ENCODE measurements around the gene DHRS13.
A peak's percentile ranks its signal among the peaks of the same experiment; 100 is the strongest.

The DHRS13 gene, protein sequence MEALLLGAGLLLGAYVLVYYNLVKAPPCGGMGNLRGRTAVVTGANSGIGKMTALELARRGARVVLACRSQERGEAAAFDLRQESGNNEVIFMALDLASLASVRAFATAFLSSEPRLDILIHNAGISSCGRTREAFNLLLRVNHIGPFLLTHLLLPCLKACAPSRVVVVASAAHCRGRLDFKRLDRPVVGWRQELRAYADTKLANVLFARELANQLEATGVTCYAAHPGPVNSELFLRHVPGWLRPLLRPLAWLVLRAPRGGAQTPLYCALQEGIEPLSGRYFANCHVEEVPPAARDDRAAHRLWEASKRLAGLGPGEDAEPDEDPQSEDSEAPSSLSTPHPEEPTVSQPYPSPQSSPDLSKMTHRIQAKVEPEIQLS

DNA sequence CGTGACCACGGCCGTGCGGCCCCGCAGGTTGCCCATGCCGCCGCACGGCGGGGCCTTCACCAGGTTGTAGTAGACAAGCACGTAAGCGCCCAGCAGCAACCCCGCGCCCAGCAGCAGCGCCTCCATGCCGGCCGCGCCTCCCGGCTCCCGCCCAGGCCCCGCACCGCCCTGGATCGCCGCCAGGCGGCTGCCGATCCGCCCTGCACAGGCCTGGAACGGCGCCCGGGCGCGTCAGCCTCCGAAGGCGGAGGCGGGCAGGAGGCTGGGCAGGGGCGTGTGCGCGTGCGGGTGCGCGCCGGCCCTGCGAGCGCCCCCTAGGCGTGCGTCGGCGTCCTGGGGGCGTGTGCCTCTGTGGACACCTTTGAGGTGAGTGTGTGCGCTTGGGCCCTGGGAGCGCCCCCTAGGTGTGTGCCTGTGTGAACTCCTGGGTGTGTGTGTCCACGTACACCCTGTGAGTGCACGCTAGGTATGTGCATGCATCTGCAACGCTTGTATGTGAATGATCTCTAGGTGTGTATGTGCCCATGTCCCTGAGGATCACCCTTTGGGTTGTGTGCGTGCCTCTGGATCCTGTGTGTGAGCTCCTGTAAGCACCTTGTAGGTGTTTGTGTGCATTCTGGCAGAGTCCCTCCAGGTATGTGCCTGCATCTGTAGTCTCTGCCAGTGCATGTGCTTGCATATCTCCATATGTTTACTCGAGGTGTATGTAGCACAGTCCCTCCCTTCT is at the start of gene DHRS13:
DHRS13 (minus strand) TSS at position 261 of the 727 bp plus-strand sequence; CDS start at position 126, 135 bp downstream.
- peak; percentile 79 for DNase-seq (ENCODE audit: low read depth)

DNA sequence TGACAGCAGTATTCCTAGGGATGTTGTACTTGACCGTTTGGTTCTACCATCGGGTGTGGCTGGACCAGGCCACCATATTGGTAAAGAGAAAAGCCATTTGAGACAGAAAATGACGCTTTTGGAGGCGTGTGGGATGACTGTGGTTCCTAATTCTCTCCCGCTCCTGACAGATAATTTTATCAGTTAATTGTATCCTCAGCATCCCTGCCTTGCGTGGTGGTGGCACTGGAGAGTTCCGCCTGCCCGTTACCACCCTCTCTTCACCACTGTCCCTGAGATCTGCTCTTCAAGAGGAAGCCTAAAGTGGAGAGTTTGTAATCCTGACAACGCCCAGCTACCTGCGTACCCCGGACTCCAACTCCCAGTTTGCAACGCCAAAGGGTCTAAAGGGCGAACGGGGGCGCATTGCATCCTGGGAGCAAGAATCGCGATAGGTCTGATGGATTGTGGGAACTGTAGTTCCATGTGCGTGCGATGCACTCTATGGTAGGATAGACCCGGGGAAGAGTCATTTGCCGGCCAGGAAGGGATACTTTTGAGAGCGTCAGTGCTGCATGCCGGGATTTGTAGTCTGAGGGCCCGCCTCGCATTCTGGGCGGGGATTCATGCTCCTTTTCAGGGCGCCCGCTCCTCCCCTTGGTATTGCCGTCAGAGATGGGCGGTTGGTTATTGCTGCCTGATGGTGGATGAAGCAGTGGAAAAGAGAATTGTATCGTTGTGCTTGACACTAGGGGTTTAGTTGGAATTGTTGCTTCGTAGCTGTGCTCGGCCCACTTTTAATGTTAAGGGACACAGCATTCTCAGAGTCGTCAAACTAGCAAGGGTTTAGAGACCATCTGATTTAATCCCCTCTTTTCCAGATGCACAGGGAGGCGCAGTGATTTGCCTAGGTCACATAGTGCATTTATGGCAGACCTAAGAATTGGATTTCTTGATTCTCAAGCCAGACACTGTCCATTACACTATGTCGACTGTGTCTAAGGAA is 49.4 kb upstream of the DHRS13 start:
- DNase-seq (ENCODE audit: low read depth) = peak; percentile 86

GRCh38 chr17:28951428-28951990 is 48.6 kb upstream of the DHRS13 start, which contains the start of gene PHF12:
Gene PHF12, minus strand, starts transcription at chr17:28951518. Its CDS starts 558 bp downstream, at chr17:28950960.
- DNase-seq (ENCODE audit: low read depth) = peak; percentile 99

DNA sequence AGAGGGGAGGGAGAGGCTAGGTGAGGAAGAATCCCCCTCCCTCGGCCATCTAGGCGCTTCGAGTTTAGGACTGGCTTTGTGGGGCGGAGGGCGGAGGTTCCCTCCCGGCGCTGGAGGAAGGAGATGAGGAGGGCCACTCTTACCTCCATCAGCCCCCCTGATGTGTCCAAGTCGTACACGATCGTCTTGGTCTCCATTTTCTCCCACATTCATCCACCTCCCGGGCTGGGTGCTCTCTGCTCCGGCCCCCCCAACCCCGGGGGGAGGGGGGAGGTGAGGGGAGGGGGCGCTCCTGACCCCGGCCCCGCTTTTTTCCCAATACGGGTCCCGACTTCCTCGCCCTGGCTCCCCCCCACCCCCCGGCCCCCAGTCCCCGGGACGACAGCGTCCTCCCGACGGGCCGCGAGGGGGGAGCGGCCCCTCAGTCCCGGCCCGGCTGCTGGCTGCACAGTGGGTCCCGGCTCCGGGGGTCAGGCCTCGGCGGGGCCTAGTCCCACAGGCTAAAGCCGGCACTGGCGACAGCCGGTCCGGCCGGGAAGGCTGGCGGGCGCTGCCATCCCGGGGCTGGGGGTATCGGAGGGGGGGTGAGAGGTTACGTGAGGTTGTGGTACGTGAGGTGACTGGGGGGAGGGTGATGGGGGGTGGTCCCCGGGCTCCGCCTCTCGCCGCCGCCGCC is 48.0 kb upstream of the DHRS13 start:
- DNase-seq (ENCODE audit: low read depth) = peak; percentile 6

DNA sequence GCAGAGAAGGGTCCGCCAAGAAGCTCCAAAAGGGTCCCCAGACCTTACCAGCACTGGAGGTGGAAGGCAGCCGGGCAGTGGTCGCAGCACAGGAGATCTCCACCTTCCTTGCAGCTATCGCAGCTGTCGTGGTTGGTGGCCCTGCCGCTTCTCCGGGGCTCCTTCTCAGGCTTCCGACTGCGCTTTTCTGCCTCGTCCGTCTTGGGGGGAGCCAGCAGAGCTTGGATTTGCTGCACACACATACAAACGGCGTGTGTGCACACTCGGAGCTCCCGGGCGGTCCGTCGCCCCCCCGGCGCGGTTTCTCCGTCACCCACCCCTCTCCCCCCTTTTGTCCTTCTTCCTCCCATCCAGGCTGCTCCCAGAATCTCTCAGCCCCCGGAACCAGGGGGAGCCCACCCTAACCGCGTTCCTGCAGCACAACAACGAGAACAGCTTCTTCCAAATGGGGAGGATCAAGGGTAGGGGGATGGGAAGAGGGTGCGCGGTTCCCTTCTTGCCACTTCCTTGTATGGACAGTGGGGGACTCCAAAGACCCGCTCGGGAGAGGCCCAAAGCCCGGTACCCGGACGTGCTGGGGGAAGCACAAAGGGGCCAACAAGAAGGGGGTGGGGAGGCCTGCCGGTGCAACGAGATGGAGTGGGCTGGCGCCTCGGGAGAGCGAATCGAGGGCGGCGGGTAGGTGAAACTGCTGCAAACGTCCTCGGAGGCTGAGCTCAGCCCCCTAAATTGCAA is 47.3 kb upstream of the DHRS13 start:
- DNase-seq (ENCODE audit: low read depth) = peak; percentile 21

DNA sequence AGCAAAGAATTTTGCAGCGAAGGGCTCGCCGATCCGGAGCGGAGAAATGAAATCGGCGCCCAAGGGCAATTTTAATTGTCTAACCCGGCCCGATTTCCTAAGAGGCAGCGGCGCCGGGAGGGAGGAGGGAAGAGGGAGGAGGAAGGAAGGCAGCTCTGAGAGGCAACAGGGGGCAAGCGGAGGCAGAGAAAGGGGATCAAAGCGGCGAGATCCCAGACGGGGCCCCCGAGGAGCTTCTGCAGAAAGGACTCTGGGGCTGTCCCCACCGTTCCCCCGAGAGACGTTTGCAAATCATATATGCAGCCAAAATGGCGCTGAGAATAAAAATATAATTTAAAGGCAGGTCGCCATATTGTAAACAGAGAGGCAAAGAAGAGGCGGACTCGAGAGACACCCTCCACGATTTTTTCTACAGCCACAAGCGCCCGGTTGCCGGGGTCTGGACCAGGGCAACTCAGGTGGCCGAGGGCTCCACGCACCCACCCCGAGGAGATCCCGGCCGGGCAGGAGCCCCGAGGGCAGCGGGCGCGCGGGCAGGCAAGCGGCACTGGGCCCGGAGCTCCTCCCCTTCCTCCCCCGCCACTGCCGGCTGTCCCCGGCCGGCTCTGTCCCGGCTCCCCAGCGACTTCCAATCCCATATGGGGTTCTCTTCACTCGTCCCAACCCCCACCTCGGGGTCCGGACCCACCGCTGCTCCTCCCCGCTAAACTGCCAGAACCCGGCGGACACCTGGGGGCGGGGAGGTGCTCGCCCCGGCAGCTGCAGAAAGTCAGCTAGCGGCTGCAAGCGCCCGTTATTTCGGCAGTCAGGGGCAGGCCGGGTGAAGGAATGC is 46.5 kb upstream of the DHRS13 start:
- peak; percentile 11 for DNase-seq (ENCODE audit: low read depth)

- DNase-seq (ENCODE audit: low read depth) = no peak
Measured at GRCh38 chr17:28948873-28949184, 46.0 kb upstream of the DHRS13 start.

DNA sequence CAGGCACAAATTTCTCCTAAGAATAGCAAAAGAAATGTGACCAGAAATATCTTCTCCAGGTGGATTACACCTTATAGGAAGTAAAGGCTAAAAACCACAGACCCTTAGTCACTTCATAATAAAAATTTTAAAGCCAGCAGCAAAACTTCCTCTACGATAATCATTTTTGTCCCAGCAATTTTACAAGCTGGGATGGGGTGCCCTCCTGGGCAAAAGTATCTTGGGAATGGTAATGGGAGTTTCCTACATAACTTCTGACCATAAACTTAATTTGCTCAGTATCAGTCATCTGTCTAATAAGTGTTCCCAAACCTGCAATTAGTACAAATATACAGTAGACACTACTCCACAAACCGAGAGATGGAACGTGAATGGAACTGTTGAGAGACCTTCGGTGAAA is 45.5 kb upstream of the DHRS13 start:
- DNase-seq (ENCODE audit: low read depth) = no peak

DNA sequence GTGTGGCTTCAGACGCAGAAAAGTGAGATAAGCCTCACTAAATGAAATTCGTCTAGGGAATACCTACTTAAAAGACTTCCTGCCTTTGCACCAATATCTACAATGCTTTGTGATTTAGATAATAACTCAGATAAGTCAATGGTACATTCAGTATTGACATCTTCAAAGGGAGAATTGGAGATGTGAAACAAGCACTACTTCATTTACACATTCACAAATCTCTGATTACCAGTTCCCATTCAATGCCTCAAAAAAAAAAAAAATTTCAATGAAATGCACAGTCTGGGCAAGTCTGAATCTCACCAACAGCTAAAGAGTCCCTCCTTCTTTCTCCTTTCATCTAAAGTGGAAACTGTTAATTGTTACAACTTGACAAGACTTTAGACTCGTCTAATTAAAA is 44.8 kb upstream of the DHRS13 start:
- no peak for DNase-seq (ENCODE audit: low read depth)

DNA sequence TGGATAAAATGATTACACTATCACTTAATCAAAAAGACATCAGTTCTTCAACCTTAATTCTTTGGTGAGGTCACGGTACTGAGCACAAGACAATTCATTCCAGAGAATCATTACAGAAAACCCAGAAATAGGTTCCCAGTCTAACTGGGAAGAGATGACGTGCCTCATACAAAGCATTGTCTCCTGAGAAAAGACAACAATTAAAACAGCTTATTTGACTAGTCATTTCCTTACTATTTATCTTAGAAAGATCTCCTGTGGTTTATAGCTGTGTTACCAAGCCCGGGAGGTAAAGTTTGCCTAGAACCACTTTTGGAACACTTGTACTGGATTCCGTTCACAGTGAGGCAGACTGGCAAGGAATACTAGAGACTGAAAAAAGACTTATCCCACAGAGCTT is 43.4 kb upstream of the DHRS13 start:
- no peak for DNase-seq (ENCODE audit: low read depth)

DNA sequence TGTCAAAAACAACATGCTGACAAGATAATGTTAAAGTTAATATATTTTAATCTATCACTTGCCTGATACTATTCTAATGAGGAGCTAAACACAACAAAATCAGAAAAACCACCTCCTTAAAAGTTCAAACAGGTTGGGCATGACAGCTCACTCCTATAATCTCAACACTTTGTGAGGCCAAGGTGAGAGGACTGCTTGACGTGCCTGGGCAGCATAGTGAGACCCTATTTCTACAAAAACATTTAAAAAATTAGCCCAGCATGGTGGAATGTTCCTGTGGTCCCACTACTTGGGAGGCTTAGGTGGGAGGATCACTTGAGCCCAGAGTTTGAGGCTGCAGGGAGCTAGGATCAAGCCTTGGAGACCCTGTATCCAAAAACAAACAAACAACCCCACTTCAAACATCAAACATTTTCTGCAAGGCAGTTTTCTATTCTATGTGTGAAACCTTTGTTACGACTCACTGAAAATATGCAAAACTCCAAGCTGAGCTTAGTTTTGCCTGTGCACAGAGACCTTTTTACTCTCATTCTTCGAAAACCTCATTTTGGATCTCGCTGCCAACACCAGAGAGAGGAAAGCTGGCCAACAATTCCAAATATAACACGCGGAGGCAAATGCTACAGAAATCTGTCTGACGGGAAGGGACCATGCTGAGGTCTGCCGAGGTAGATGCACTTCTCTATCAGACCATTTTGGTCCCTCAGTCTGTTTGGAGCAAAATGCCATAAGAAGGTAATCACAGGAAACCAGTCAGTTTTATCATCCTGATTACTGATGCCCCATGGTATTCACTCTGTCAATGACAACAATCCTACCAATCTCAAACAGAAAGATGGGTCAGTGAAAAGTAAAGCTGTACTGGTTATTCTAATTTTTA is 42.2 kb upstream of the DHRS13 start:
- no peak for DNase-seq (ENCODE audit: low read depth)

GRCh38 chr17:28944343-28944742 is 41.5 kb upstream of the DHRS13 start:
- DNase-seq (ENCODE audit: low read depth) = no peak

- no peak for DNase-seq (ENCODE audit: low read depth)
Measured at GRCh38 chr17:28942925-28943324, 40.0 kb upstream of the DHRS13 start.

DNA sequence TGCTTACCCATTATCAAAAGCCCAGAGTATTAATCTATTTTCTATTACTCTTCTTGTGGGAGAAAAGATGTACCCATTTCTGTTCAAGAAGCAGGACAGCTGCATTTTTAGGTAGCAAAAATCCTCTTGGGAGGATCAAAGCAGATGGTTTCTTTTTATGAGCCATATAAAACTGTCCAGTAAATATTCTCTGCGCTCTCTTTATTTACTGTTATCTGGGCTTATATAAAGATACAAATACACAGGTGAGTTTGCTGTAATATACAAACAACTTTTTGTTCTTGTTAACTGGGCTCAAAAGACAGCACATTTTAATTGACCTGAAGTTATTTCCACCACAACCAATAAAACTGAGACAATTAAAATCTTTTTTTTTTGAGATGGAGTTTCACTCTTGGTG is 38.4 kb upstream of the DHRS13 start:
- no peak for DNase-seq (ENCODE audit: low read depth)

GRCh38 chr17:28940675-28941074 is 37.8 kb upstream of the DHRS13 start:
- no peak for DNase-seq (ENCODE audit: low read depth)

GRCh38 chr17:28940142-28940541 is 37.3 kb upstream of the DHRS13 start:
- DNase-seq (ENCODE audit: low read depth) = no peak

- no peak for DNase-seq (ENCODE audit: low read depth)
Measured at GRCh38 chr17:28938552-28938951, 35.7 kb upstream of the DHRS13 start.

- DNase-seq (ENCODE audit: low read depth) = no peak
Measured at GRCh38 chr17:28937044-28937729, 34.3 kb upstream of the DHRS13 start.

Data from stimulated activated CD8-positive, alpha-beta memory T cell treated with anti-CD3 and anti-CD28 coated beads, Interleukin-15, amount 100 ng/mL, for 1 hour (primary cell).